Measurements from ENCODE around the gene INPP4A.

- TF ChIP-seq POLR2A (IDR thresholded peaks at IDR 0.05) (no peak), CTCF (IDR thresholded peaks at IDR 0.05) (no peak)
These were observed 67.3 kb downstream of the INPP4A start for GRCh38 chr2:98511981-98512380.

Data from esophagus squamous epithelium (tissue), 4 donors.